HepG2 (cell line): ENCODE results near the gene SLC26A9. TPM values are rescaled to one million over a fixed set of nuclear protein-coding genes. Genes with fewer than 3 reads are reported as not detected.

Experiments
- ATAC-seq: fragments of 200-7000 bp; cut with Tn5 transposase; 3 replicates; pipeline ENCODE4 v1.9.1; 2020; ENCODE audit warnings: mild to moderate bottlenecking, moderate library complexity
- BruUV-seq: library from RNA; stranded (reverse); fragments of 400-500 nt; replicated peaks from 2 replicates; lab custom pipeline; 2021; lab: Mats Ljungman, UMichigan
- CTCF ChIA-PET: fragments of 300-600 bp; formaldehyde crosslinking; extraction: SDS; loops from one replicate; lab custom pipeline; 2021; ENCODE audit warnings: low total read pairs, inconsistent platforms, low intra/inter-chr PET ratio; lab: Yijun Ruan, JAX
- POLR2A ChIA-PET: fragments of 350-600 bp; sonication (Branson Sonifier 250); formaldehyde crosslinking; loops from one replicate; lab custom pipeline; 2020; ENCODE audit warnings: antibody characterized with exemption, inconsistent platforms; lab: Yijun Ruan, JAX
- DNase-seq: peaks from one replicate; pipeline ENCODE4 v3.0.0-alpha.2; 2015; ENCODE audit warnings: low spot score
- FAIRE-seq: peaks from 3 replicates; lab custom pipeline; 2011; peaks lifted over from hg19 to GRCh38; lab: Jason Lieb, UNC
- H2AFZ ChIP-seq: one replicate; pipeline ENCODE4 v1.6.1; 2011; ENCODE audit warnings: low read length, inconsistent platforms
- H3K27ac ChIP-seq: fragments of 300-600 bp; 3 replicates; pipeline ENCODE4 v1.8.0; 2011; ENCODE audit warnings: mixed run types, mild to moderate bottlenecking, mixed read lengths, low read length, inconsistent platforms; ENCODE audit not compliant: insufficient read depth; ENCODE audit errors: extremely low read length
- H3K27me3 ChIP-seq, 2 experiments: fragments of 200-600 bp in 1 of 2; 2 replicates in 1 of 2; 3 replicates in 1 of 2; pipeline versions ENCODE4 v1.6.0 to v1.8.0; 2011; ENCODE audit warnings: low read length in 2 of 2, mild to moderate bottlenecking in 2 of 2, moderate library complexity in 2 of 2, inconsistent platforms in 1 of 2; ENCODE audit not compliant: insufficient read depth in 2 of 2, control insufficient read depth in 1 of 2
- H3K36me3 ChIP-seq, 2 experiments: fragments of 200-600 bp in 1 of 2; replicated peaks in 1 of 2; 2 replicates in 1 of 2; 3 replicates in 1 of 2; pipeline versions ENCODE4 v1.5.1 to v1.8.0; 2011; ENCODE audit warnings: low read length in 2 of 2, inconsistent platforms in 1 of 2; ENCODE audit not compliant: insufficient read depth in 2 of 2, control insufficient read depth in 1 of 2
- H3K4me1 ChIP-seq: 2 replicates; pipeline ENCODE4 v1.5.1; 2012; ENCODE audit warnings: low read length, inconsistent platforms; ENCODE audit not compliant: insufficient read depth
- H3K4me2 ChIP-seq: 2 replicates; pipeline ENCODE4 v1.6.0; 2011; ENCODE audit warnings: low read depth, low read length, inconsistent platforms
- H3K4me3 ChIP-seq, 3 experiments: fragments of 200-600 bp in 1 of 3; sonication (generic), shearing (Covaris generic) in 1 of 3; replicated peaks in 1 of 3; 2 replicates each; pipeline ENCODE4 v1.5.1; 2011 to 2016; ENCODE audit warnings: low read length in 3 of 3, inconsistent platforms in 2 of 3, low read depth in 2 of 3, mild to moderate bottlenecking in 2 of 3, control low read depth in 1 of 3, mixed read lengths in 1 of 3; ENCODE audit not compliant: insufficient read depth in 1 of 3
- H3K79me2 ChIP-seq: one replicate; pipeline ENCODE4 v1.6.1; 2011; ENCODE audit warnings: low read length, inconsistent platforms; ENCODE audit not compliant: insufficient read depth
- H3K9ac ChIP-seq: 2 replicates; pipeline ENCODE4 v1.6.0; 2011; ENCODE audit warnings: mild to moderate bottlenecking, low read depth, low read length, inconsistent platforms; ENCODE audit not compliant: insufficient read depth
- H3K9me3 ChIP-seq: 2 replicates; pipeline ENCODE4 v1.5.1; 2012; ENCODE audit warnings: mild to moderate bottlenecking, low read length
- H4K20me1 ChIP-seq: 2 replicates; pipeline ENCODE4 v1.6.0; 2011; ENCODE audit warnings: inconsistent platforms, mild to moderate bottlenecking, low read length, moderate library complexity; ENCODE audit not compliant: insufficient read depth
- ATM ChIP-seq: fragments of 450-650 bp; IDR thresholded peaks from 2 replicates; pipeline ENCODE4 v1.7.1; 2017; ENCODE audit warnings: mild to moderate bottlenecking, borderline replicate concordance
- BORCS8-MEF2B ChIP-seq: sonication (generic); formaldehyde crosslinking; IDR thresholded peaks from 2 replicates; pipeline ENCODE4 v1.8.0; 2022; ENCODE audit warnings: mild to moderate bottlenecking, missing genetic modification reagents
- CENPT ChIP-seq: sonication (generic); formaldehyde crosslinking; IDR thresholded peaks from 2 replicates; pipeline ENCODE4 v1.8.0; 2022; ENCODE audit warnings: low read depth, mild to moderate bottlenecking, moderate library complexity, missing genetic modification reagents
- E2F5 ChIP-seq: sonication (generic); formaldehyde crosslinking; conservative IDR thresholded peaks from 2 replicates; pipeline ENCODE4 v1.4.0; 2020; ENCODE audit warnings: missing genetic modification reagents
- GATA4 ChIP-seq: sonication (generic); IDR thresholded peaks from 2 replicates; pipeline ENCODE4 v1.6.1; 2016; ENCODE audit warnings: antibody characterized with exemption, low read depth, borderline replicate concordance
- KAT2B ChIP-seq: fragments of 150-350 bp; IDR thresholded peaks from 2 replicates; pipeline ENCODE4 v1.6.1; 2014; ENCODE audit warnings: low read depth, low read length, borderline replicate concordance
- NR2C2 ChIP-seq: sonication (generic); formaldehyde crosslinking; IDR thresholded peaks from 2 replicates; pipeline ENCODE4 v1.4.0; 2020; ENCODE audit warnings: missing genetic modification reagents, mild to moderate bottlenecking, moderate library complexity, borderline replicate concordance
- PTBP1 ChIP-seq: fragments of 200-400 bp; formaldehyde crosslinking; IDR thresholded peaks from 2 replicates; pipeline ENCODE4 v1.6.1; 2018; ENCODE audit warnings: low read length, low read depth; ENCODE audit not compliant: poor library complexity, severe bottlenecking
- TBX3 ChIP-seq: fragments of 450-650 bp; IDR thresholded peaks from 2 replicates; pipeline ENCODE4 v1.6.1; 2017; ENCODE audit warnings: antibody characterized with exemption, mild to moderate bottlenecking, inconsistent platforms, borderline replicate concordance
- ZKSCAN5 ChIP-seq: sonication (generic); formaldehyde crosslinking; IDR thresholded peaks from 2 replicates; pipeline ENCODE4 v1.5.1; 2020; ENCODE audit warnings: mild to moderate bottlenecking, missing genetic modification reagents
- ZNF280D ChIP-seq: sonication (generic); formaldehyde crosslinking; IDR thresholded peaks from 2 replicates; pipeline ENCODE4 v1.5.1; 2020; ENCODE audit warnings: mild to moderate bottlenecking, missing genetic modification reagents
- ZSCAN12 ChIP-seq: sonication (generic); formaldehyde crosslinking; IDR thresholded peaks from 2 replicates; pipeline ENCODE4 v1.9.0; 2021; ENCODE audit warnings: mild to moderate bottlenecking, missing genetic modification reagents
- WGBS: methylation state at CpG from one replicate; pipeline ENCODE4 v1.1.6; 2017; ENCODE audit warnings: low lambda C conversion rate; 5-methylcytosine and 5-hydroxymethylcytosine counted together
- in situ Hi-C: cut with HindIII; loops from 2 replicates; pipeline ENCODE4 v1.10.0; 2017; ENCODE audit warnings: low pct_unique_long_range_greater_than_20kb; ENCODE audit not compliant: extremely low pct_ligation_motif_present
- intact Hi-C: fragments of 100-400 bp; cut with micrococcal nuclease; formaldehyde crosslinking; loops from one replicate; pipeline ENCODE4 v1.10.0; 2022; ENCODE audit not compliant: unreplicated experiment
- polyA plus RNA-seq, 8 experiments: library from polyadenylated mRNA; depleted of rRNA in 3 of 8; stranded (reverse) in 7 of 8; unstranded in 1 of 8; fragments of >200 nt; fragmentation: Illumina TruSeq in 4 of 8; extraction: Trizol in 4 of 8; gene quantifications; 2 replicates each; pipeline versions ENCODE4 v1.2.1 to v1.2.3, GENCODE V29; 2011 to 2016; ENCODE audit warnings: low read depth in 4 of 8, missing spikeins in 1 of 8, mixed read lengths in 1 of 8; ENCODE audit not compliant: insufficient read depth in 1 of 8
- total RNA-seq, 5 experiments: library from RNA; depleted of rRNA; stranded (reverse); fragments of >200 nt; fragmentation: Illumina TruSeq; extraction: Trizol; gene quantifications; 2 replicates each; pipeline ENCODE4 v1.2.3, GENCODE V29; 2016; ENCODE audit warnings: low read depth in 1 of 5

Gene SLC26A9
- total and polyA plus RNA-seq, 2 of the 13 experiments (the other 11 are each of a cell fraction or from before 2014, with no cell fraction given) = 0.11 to 0.15 TPM

- DNase-seq (no peak), FAIRE-seq (no peak), ATAC-seq (no peak)
- Histone ChIP-seq H3K27ac (no peak overlapping the region), H3K4me3 (no peak overlapping the region), H3K27me3 (peaks cover 3 to 7% of the 10 kb centered on the region in 2 experiments; a peak in 3 of 5 replicates), H4K20me1 (no peaks in the 10 kb centered on the region), H3K36me3 (no peaks in the 10 kb centered on the region), H3K79me2 (no peaks in the 10 kb centered on the region), H3K4me2 (no peak overlapping the region), H3K9me3 (no peaks in the 10 kb centered on the region), H2AFZ (no peak overlapping the region), H3K4me1 (no peaks in the 10 kb centered on the region), H3K9ac (no peak overlapping the region)
- no peak for TF ChIP-seq ZSCAN12 (CRISPR knock-in tag)
- 55% methylated on average over 10 of the region's 11 CpGs for WGBS
- CTCF ChIA-PET = no interaction called here
- BruUV-seq = no TSS peak
- in situ Hi-C loops = no loop called here
- POLR2A ChIA-PET = interaction anchor here (1.4 kb wide), 1 partner anchor 56 kb away, joined by 3 read pairs; no protein-coding TSS in a partner anchor
- intact Hi-C loops = no loop called here
Observed at GRCh38 chr1:205921570-205921909, 21.7 kb downstream of the SLC26A9 start.

- ATAC-seq (no peak), DNase-seq (no peak), FAIRE-seq (no peak)
- Histone ChIP-seq H3K4me1 (no peaks in the 10 kb centered on the region), H3K9me3 (no peaks in the 10 kb centered on the region), H3K4me2 (no peak overlapping the region), H3K27me3 (peaks cover 3 to 7% of the 10 kb centered on the region in 2 experiments; a peak in 3 of 5 replicates), H2AFZ (no peak overlapping the region), H4K20me1 (no peaks in the 10 kb centered on the region), H3K4me3 (no peak overlapping the region), H3K27ac (no peak overlapping the region), H3K36me3 (no peaks in the 10 kb centered on the region), H3K9ac (no peak overlapping the region), H3K79me2 (no peaks in the 10 kb centered on the region)
- CTCF ChIA-PET = interaction anchor here (4.5 kb wide), 1 partner anchor 56 kb away, joined by 59 read pairs; no protein-coding TSS in a partner anchor
- WGBS = 37% methylated on average over 7 of the region's 13 CpGs
- BruUV-seq = no TSS peak
- in situ Hi-C loops = no loop called here
- POLR2A ChIA-PET = interaction anchor here (1.4 kb wide), 1 partner anchor 56 kb away, joined by 3 read pairs; no protein-coding TSS in a partner anchor
- intact Hi-C loops = no loop called here
- TF ChIP-seq CENPT (CRISPR knock-in tag) (no peak), KAT2B (no peak), NR2C2 (CRISPR knock-in tag) (no peak), GATA4 (no peak), ATM (no peak), E2F5 (CRISPR knock-in tag) (no peak), BORCS8-MEF2B (CRISPR knock-in tag) (no peak), ZKSCAN5 (CRISPR knock-in tag) (no peak), PTBP1 (no peak), ZNF280D (no peak), TBX3 (no peak)
Observed at GRCh38 chr1:205920861-205921569, 22.2 kb downstream of the SLC26A9 start.
